ENCODE measurements around the gene GNPDA1.

- TF ChIP-seq CTCF (IDR thresholded peaks at IDR 0.05 in 4 of 5, conservative IDR thresholded peaks at IDR 0.05 in 1 of 5) (no peak), POLR2A (IDR thresholded peaks at IDR 0.05) (no peak)
These were observed 15.4 kb downstream of the GNPDA1 start for GRCh38 chr5:141997358-141997960.

Measured in gastrocnemius medialis (tissue), 4 donors.